Stimulated activated CD4-positive, alpha-beta T cell treated with anti-CD3 and anti-CD28 coated beads, Interleukin-2, amount 100 ng/mL, for 24 hours (primary cell): ENCODE data around the gene ATP5F1E.
"Not testable (repeated sequence)": the region's sequence is repeated elsewhere in the genome, so short reads cannot be mapped to it uniquely, and the experiment has no call there.

Source experiments
- DNase-seq, 2 donors: peaks; one replicate each; pipeline ENCODE4 v3.0.0-alpha.2; 2020

Gene ATP5F1E

DNA sequence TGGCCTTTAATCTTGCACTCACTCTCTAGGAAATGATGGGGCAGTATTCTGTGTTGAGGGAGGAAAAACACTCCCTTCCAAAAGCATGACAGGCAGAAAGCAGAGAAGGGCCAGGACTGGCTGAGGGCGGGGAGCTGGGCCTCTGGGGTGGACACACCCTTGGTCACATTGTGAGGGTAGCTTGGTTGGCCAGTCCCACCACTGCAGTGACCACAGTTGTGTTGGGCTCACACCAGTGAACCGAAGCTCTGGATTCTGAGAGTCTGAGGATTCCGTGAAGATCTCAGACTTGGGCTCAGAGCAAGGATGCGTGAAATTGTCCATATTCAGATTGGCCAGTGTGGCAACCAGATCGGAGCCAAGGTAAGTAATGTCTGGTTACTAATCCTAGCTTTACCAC is 12.9 kb downstream of the ATP5F1E start, which contains the start of gene TUBB1:
Gene TUBB1 (plus strand): TSS at position 213 of the 400 bp plus-strand sequence. CDS start 94 bp downstream, at position 307.
- DNase-seq: peak in 1 of 2 donors; percentile 12

DNA sequence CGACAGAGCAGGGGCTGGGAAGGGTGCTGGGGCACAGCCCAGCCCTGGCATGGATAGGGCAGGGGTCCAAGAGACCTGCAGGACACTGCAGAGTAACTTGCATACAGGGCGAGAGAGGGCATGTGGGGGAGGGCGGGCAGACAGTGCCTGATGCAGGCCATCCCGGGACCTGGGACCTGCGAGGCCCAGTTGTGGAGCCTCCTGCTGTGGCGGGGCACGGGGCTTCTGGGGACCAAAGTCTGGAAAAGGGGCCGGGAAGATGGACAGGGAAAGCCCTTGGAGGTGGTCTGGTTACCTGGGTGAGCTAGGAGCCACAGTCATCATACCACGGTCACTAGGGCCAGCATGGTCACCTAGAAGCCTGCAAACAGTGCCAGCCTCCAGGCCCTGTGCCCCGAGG is 13.3 kb downstream of the ATP5F1E start:
- peak in 1 of 2 donors; percentile 14 for DNase-seq

DNA sequence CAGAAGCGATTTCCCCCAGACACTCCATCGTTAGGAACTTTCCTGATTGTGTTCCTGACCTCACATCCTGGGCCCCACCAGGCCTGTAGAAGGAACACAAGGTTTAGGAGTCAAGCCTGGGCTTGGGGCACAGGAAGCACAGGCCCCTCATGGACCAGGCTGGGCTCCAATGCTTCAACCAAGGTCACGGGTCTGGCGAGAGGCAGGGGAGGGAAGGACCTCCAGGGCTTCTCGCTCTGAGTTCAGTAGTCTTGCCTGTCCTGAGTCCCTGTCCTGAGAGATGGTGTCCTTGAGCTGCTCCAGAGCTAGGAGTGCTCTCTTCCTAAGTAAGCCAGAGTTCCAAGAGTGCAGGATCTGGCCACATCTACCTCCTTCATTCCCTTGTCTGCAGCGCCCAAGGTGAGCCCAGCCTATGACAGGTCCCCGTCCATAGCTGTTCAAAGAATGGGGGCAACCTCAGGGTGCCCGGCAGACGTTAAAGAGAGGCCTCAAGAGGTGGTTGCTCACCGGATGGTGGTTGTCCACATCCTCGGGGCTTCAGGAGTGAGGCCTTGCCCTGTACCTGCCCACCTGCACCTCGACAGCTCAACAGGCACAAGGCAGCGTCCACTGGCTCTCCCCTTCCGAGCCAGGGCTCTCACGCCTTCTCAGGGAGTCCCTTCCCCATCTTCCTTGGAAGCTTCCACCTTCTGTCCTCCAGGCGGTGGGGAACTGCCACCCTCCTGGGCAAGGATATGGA is 14.5 kb downstream of the ATP5F1E start:
- peak in 1 of 2 donors; percentile 14 for DNase-seq

DNA sequence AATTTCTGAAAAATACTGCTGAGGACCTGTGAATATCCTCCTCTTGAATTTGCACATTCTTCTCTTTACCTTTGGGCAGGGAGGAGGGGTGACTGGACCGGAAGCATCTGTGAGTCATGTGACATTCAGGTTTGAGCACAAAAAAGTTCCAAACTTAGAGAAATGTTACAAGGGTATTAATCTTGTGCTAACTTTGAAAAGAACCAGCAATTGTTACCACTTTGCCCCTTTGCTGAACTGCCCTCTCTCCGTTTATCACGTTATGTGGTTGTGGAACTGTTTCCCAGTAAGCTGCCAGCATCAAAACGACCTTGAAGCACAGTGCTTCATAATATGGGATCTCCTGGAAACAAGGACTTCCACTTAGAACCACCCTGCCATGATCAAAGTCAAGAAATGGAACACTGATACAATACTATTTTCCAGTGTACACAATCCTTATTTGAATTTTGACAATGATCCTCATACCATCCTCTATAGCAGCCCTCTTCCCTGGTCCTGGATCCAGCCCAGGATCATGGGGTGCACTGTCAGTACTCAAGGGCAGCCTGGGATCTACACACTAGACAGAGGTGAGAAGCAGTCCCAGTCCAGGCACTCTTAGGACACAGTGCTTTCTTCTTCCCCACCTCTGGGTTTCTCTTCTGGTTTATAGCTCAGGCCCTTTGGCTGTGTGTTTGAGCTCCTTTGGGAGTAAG is 15.2 kb downstream of the ATP5F1E start:
- peak in 1 of 2 donors; percentile 18 for DNase-seq

DNA sequence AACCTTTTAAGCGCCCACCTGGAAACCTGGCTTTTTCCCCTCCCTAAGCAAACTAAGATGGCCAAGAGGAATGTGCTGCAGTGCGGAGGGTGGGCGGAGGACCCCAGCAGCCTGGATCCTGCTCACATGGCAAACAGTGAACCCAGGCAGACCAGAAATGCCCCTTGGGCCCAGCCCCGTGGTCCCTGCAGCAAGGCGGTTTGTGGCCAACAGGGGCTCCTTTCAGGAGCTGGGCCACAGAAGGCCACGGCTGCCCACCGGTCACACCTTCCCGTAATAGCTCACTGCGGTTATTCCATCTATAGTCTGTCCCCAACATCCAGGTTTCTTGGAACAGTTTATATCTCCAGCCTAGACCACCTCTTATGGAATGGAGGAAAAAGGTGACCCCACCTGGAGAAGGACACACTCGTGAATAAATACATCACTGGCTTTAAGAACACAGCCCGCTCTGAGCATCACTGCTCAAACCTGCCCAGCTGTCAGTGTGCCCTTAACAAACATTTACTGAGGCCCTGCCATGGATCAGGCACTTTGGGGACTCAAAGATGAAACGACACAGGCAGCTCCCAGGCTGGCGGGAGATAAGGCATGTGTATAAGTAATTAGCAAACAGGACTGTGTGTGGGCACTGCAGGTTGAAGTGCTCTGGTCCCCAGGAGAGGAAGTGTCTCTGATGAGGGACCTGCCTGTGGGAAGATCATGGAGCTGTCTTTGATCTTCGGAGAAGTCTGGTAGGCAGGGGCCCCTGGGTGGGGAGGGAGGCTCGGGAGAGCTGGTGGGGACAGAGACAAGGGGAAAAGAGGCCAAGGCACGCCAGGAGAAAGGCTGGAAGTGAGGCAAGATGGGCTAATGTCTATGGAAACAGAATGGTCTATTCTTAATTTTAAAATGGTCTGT is 16.1 kb downstream of the ATP5F1E start:
- DNase-seq: peak in 1 of 2 donors; percentile 11

DNA sequence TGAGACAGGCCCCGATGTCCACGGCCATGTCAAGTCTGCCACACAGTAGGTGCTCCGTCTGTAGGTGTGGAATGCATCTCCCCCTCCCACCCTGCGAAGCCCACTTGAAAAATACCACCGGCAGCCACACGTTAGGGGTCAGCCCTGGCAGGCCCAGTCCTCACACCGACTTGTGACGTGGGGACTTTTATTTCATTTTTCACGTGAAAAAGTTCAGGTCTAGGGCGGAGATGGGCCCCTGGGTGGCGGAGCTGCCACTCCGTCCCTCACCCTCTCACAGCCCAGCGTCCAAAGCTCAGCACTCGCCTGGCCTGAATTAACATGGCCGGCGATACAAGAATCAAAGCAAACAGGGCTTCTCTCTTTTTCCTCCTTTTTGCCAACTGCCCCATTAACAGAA is 16.7 kb downstream of the ATP5F1E start:
- DNase-seq: no peak

DNA sequence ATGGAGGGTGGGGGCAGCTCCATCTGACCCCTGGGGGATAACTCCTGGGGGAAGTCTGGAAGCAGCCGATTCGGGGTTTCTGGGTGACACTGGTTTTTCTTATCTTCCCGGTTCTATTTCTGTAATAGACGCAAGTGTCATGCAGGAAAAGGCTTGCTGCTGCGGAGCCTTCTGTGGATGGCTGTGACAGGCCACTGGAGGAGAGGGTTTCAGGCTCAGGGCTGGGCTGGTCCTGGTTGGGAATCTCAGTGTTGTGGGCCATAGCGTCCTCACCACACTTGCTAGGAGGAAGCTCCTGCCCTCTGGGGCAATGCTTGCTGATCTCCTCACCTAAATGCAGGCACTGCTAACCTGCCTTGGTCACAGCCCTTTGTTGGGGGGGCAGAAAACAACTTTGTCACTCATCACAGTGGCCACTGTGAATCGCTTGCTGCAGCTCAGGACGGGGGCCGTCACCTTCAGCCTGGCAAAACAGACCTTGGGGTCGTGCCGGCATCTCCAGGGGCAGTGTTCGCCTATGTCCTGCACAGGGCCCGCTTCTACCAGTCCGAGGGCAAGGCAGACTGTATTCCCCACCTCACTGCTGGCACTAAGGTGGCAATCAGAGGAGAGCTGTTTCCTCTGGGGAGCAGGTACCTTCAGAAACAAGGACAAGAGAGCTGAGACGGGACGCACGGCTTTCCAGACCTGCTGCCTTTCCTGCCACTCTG is 17.3 kb downstream of the ATP5F1E start:
- peak in 1 of 2 donors; percentile 11 for DNase-seq

DNA sequence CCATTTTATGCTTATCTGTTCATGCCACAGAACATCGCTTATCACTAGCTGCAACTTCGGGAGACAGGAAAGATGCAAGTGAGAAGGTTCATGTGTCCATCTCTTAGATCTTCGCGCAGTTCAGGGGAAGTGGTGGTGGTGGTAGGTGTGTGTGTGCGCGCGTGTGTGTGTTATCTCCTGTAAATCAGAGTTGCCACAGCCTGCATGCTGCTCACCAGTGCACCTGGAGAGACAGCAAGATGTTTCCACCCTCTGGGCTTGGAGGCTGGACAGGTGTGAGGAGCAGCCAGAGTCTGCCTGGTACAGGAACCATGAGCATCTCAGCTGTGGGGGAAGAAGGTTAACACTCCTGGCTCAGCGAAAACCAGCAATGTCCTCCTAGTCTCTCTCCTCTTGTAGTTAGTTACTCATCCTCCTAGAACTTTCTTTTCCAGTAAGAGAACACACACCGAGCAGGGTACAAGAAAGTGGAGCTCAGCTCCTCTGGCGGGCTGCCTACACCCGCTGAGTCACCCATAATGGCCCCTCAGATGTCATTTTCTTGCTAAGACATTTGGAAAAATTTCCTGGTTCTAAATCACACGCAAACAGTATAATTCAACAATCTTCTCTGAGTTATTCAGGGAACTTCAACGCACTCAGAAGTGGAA is 18.1 kb downstream of the ATP5F1E start:
- peak in 1 of 2 donors; percentile 18 for DNase-seq

DNA sequence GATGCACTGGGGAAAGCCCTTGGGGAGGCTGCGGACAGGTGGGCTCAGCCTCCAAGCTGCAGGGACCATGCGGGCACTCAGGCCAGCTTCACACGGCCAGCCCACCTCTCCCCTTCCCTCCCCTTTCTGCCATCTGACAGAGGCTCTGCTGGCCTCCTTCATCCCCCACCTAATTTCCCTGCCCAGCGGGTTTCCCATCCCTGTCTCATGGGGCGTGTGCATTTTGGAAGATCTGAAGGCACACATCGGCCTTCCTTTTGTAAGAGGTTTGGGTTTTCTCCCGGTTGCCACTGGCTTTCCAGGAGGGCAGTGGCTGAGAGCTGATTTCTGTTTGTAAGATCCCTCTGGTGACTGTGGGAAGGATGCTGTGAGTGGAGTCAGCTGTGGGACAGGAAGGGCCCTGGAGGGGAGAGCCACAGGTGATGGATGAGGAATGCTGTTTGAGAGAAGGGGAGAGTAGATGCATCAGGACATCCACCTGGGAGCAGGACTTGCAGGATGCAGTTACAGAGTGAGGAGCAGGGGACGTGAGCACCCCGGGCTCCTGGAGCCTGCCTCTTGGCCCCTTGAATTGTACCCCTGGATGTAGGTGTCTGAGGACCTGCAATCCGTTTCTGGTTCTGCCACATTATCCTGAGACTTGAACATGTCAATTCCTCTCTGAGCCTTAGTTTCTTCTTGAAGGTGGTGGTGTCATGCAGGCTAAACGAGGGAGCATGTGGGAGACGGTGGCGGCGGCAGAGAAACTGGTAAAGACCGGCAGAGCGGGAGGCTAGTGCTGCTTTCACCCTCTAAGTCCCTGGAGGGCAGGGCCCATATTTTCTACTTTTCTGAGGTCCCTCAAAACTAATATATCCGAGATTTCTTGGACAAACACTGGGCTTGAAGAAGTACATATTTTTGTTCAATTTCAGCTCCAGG is 18.8 kb downstream of the ATP5F1E start:
- peak in 1 of 2 donors; percentile 12 for DNase-seq

DNA sequence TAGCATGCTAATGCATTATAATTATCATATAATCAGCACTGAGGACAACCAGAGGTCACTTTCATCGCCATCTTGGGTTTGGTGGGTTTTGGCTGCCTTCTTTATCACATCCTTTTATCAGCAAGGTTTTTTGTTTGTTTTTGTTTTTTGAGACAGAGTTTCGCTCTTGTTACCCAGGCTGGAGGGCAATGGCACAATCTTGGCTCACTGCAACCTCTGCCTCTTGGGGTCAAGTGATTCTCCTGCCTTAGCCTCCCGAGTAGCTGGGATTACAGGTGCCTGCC is 20.3 kb downstream of the ATP5F1E start:
- not testable (repeated sequence) for DNase-seq

DNA sequence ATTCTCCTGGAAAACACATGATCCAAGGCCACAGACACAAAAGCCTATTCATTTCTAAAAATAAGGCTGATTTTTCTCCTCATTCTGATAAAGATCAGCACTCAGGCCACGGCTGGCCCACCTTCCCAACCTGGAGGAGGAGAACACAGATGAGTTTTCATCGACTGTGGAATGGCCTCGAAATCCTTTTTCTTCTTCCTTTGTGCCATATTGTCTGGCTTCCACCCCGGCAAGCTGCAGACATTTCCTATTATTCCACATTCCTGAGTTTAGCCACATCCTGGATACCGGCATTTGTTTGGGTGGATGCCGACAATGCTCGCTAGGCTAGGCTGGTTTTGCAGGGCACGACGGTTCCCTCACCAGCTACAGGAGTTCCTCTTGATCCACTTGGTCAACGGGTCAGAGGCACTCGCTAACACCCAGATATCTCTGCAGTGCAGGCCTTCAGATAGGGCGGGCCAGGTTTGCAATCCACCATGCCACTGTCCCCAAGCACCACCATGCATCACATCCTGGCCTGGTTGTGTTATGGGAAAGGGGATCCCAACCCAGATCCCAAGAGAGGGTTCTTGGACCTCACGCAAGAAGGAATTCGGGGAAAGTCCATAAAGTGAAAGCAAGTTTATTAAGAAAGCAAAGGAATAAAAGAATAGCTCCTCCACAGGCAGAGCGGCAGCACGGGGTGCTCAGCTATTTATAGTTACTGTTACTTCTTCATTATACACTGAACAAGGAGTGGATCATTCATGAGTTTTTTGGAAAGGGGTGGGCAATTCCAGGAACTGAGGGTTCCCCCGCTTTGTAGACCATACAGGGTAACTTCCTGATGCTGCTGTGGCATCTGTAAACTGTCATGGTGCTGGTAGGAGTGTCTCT is 20.9 kb downstream of the ATP5F1E start:
- no peak for DNase-seq

DNA sequence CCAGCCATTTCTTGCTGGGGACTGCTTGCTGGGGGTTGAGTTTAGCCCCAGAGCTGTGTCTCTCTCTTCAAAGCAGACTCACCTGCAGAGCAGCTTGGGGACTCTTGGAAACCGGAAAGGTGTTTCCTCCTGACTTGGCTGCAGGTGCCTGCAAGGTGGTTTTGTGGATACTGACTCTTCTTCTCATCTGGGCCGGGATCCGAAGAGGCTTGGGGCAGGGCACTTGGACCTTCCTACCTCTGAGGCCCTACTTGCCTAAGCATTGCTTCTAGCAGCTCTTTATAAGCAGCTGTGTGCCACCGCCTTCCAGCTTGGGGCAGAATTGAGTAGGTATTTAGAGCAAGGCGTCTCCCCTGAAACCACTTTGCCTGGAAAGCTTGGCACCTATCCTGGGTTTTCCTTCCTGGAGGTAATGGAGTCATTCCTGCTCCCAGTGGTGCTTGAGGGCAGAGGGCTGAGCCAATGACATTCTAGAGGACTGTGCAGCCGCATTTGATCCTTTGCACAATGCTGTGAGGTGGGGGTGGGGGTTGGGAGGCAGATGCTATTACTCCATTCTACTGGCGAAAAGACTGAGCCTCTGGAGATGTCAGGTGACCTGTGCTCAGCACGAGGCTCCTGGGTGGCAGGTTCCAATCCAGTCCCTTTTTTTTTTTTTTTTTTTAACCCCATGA is 21.7 kb downstream of the ATP5F1E start:
- DNase-seq: no peak

DNA sequence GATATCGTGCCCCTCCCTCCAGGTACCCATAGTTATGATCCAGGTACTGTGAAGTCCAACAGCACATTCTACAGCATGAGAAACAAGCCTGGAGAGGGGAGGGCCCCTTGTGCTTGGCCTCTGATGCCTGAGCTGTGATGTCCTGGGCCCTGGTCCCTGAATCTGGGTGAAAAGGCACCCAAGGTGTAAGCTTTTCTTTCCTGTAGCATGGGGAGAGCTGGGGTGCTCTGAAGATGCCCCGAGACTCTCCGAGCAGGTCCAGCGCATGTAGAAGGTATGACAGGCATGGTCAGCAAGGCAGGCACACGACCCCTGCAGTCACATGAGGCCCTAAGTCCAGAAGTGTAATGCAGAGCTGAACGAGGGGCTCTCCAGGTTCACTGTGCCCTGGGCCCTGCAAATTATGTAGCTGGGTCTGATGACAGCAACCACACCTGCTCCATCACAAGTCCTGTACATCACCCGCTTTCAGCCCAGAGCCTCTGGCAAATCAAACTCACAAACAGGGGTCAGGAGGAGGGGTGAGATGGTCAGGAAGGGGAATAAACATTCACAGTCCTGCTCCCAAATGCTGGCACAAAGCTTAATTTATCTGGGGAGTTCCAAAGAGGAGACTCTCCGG is 23.3 kb downstream of the ATP5F1E start:
- DNase-seq: no peak

DNA sequence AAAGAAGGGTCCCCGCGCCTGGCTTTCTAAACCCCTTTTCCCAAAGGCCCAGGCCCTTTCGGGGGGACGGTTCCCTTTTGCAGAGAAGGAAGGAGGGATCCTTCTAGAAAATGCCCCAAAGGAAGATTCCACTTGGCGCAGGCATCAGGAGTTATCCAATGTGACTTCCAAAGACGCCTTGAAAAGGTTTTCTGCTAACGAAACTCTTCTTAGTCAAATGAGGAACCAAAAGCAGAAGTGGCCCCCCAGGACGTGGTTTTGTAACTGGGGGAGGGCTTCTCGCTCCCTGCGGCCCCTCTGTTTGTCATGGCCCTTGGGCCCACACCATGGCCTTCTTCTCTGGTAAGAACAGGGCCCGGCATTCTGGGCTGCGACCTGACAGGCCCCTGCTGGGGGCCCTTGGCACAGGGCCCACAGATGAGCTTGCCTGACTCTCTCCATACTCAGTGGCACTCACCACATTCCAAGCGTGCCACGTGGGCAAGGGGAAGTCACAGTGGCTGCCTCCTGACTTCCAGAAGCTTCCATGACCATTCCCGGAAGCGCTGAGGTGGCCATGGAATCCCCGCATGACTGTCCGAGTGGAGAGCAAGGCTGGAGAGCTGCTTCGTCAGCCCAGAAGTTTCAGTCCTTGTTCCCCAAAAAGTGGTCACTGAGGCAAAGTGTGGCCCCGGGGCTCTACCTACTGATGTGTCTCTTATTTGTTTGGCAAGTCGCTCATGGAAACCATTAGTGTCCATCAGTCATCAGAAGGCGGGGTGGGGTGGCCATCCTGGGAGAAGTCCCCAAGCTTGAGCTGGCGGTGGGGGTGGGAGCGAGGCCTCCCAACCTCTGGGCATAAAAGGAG is 24.2 kb downstream of the ATP5F1E start:
- DNase-seq: no peak

DNA sequence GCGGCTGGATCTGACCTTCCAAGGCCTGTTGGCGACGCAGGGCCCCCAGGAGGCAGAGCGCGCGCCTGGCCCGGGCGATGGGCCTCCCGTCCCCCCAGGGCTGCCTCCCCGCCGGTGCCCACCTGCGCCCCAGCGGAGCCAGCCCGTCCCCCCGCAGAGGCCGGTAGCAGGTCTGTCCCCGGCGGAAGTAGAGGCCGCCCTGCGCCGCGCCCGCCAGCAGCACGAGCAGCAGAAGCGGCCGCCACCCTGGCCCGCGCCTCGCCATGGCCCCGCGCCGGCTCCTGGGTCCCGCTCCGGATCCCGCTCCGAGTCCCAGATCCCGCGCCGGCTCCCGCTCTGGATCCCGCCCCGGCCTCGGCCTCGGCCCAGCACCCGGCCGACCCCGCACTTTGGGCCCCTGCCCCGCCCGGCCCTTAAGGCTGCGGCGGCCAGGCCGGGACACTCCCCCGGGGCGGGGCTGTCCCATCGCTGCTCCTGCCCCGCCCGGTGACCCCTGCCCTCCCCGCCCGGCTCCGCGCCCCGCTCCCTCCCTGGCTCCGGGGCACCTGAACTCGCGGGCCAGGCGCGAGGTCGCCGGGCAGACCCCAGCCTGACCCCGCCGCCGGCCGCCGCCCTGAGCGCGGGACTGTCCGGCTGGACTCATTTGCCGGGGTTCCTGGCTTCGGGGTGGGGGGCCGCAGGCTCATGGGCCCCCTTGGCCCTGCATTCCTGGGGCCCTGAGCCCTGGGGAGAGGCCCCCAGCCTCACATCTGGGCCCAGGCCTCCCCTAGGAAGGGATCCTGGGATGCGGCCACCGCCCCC is 25.1 kb downstream of the ATP5F1E start, which contains the start of gene CTSZ:
Gene CTSZ (minus strand): TSS at position 391 of the 801 bp plus-strand sequence. CDS start 126 bp downstream, at position 265.
- peak; percentile 49 to 65 for DNase-seq

DNA sequence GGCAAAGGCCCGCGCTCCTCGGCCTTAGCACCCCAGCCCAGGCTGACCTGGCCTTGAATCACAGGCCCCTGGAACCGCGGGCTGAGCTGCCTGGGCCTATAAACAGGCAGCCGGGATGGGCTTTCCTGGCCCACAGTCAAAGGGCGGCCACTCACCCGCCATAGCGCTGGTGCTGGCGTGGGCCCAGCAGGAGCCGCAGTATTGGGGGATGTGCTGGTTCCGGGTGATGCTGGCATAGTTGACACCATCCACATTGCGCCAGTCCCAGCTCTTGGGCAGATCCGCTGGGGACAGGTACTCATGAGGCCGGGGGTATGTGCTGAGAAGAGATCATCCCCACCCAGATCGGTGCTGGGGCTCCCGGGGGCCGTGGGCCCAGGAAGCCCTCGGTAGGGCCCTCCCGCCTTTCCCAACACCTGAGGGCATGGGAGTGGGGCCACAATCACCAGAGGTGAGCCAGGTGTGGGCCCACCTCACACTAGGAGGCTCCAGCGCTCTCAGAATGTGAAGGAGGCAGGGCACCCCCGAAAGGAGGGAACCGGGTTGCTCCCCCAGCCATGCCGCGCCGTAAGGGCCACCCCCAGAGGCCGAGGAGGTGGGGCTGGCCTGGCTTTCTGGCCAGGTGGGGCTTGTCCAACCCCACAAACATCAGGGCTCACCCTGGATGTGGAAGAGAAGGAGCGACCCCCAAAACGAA is 25.8 kb downstream of the ATP5F1E start:
- DNase-seq: no peak
